ENCODE measurements around the gene DLGAP3.

Gene DLGAP3

GRCh38 chr1:34868230-34869049 lies 61.0 kb downstream of the DLGAP3 start:
- in situ Hi-C loops (cut with MboI; ENCODE audit: low sequenced_read_pairs) = no loop called here

GRCh38 chr1:34867415-34867814 lies 62.0 kb downstream of the DLGAP3 start:
- in situ Hi-C loops (cut with MboI; ENCODE audit: low sequenced_read_pairs) = no loop called here

DNA sequence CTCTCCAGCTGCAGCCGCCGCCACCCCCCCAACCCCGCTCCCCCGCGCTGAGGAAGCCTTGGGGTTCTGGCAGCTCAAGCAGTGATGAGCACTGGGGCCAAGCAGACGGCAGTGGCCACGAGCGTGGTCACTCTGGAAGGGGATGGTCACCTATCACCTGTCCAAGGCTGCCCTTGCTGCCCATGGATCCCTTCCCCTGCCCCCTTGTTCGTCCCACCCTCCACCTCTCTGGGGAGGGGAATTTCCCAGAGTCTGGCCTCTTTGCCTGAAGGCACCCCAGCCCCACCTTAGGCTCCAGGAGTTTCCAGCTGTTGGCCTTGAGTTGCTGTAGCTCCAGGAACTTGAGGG lies 62.7 kb downstream of the DLGAP3 start:
- in situ Hi-C loops (cut with MboI; ENCODE audit: low sequenced_read_pairs) = no loop called here

- in situ Hi-C loops (cut with MboI; ENCODE audit: low sequenced_read_pairs) = no loop called here
These were observed 63.3 kb downstream of the DLGAP3 start for GRCh38 chr1:34865981-34866761.

DNA sequence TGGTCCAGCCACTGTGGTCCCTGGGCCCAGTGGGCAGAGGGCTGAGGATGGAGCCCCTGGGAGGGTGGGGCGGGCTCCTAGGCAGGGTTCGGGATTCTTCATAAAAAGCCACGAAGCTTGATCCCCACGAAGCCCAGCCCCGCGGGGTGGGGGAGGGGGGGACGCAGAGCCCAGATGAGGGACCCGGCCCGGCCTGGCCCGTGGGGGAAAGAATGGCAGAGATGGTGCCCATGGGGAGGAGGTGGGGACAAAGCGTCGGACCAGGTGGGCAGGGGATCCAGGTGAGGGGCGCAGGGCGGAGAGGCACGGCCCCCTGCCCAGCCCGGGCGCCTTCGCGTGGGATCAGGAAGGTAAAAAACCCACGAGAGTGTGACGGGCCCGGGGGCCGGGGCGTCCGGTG lies 63.9 kb downstream of the DLGAP3 start:
- in situ Hi-C loops (cut with MboI; ENCODE audit: low sequenced_read_pairs) = no loop called here

DNA sequence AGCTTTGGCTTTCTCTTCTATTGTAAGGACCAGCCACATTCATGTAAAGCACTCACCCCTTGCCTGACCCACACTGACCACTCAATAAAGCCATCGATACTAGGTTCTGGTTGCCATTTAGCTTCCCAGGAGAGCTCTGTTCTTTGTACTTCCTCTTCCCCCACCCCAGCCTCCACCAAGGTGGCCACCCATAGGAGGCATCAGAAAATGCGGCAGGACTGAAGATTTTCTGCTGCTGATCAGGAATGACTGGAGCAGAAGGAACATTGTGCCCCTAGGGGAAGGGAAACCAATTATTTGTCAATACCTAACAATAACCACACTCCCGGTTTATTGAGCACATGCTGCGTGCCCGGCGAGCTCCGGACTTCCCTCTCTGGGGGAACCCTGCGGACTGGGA lies 64.7 kb downstream of the DLGAP3 start:
- in situ Hi-C loops (cut with MboI; ENCODE audit: low sequenced_read_pairs) = no loop called here

DNA sequence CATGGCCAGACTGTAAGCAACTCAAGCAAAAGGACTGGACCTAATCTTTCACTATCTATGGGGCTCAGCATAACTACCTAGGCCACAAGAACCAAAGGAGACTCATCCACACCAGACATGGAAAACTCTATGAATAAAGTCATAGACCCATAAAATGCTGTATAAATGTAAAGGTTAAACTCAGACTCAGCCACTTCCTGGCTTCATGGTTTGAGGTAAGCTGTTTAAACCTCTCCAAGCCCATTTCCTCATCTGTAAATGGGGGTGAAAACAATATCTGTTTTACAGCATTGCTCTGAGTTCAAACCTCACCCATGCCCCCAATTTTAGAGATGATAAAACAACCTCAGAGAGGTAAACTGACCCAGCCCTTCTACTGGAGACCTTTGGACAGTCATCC lies 65.9 kb downstream of the DLGAP3 start:
- in situ Hi-C loops (cut with MboI; ENCODE audit: low sequenced_read_pairs) = no loop called here

GRCh38 chr1:34859446-34860200 lies 69.8 kb downstream of the DLGAP3 start, which contains the start of gene SMIM12:
TSS of gene SMIM12 (minus strand) at chr1:34859749. CDS start at chr1:34855977, 3,772 bp downstream.
- in situ Hi-C loops (cut with MboI; ENCODE audit: low sequenced_read_pairs) = no loop called here

GRCh38 chr1:34858901-34859445 lies 70.5 kb downstream of the DLGAP3 start:
- in situ Hi-C loops (cut with MboI; ENCODE audit: low sequenced_read_pairs) = no loop called here

- in situ Hi-C loops (cut with MboI; ENCODE audit: low sequenced_read_pairs) = no loop called here
These were observed 72.8 kb downstream of the DLGAP3 start for GRCh38 chr1:34856697-34857096.

DNA sequence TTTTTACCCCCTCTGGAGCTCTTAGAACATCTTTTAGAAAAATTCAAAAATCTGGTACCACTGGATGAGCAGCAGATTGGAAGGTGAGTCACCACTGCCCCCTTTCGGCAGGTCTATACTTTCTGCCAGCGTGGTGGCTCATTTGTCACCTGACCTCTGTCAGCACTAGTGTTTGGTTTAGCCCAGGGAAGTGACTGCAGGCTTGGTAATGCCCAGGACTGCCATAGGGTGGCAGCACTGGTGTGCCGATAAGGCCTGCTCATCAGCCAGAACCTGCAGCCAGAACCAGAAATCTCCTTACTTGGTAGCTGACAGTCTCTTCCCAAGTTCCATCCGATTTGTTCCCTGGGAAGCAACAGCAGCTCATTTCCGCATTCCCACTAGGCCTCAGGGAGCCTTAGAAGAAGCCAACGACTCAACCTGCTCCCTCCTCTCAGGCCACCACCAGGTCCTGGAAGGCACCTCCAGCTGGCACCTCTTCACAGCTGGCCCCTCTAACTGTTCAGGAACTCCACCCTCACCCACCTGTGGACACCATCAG lies 76.7 kb downstream of the DLGAP3 start:
- in situ Hi-C loops (cut with MboI; ENCODE audit: low sequenced_read_pairs) = no loop called here

DNA sequence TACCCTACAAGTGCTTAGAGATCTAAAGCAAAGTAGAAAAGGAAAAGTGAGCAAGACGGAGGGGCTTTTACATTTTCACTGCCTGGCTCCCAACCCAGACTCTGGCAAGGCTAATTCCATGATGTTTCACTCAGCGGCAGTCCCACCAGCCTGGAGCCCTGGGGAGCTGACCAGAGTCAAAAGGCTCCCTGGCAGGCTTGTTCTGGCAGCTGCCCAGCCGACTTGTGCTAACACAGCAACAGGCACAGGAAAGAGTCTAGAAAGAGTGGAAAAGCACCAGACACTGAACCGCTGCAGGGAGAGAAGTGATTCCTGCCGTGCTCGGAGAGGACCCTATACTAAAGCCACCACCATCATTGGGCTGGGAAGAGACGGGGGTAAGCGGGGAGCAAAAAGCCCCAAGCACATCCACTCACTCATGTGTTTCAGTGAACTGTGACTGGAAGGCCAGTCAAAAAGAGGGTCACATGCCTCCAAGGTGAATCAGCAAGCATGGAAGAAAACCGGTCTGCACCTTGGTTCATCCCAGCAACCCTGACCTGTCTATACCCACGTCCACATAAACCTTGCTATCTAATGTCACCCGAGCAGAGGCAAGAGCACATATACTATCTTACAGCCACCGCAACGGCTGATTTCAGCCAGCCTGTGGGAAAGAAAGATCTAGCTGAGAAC lies 77.9 kb downstream of the DLGAP3 start:
- in situ Hi-C loops (cut with MboI; ENCODE audit: low sequenced_read_pairs) = no loop called here

DNA sequence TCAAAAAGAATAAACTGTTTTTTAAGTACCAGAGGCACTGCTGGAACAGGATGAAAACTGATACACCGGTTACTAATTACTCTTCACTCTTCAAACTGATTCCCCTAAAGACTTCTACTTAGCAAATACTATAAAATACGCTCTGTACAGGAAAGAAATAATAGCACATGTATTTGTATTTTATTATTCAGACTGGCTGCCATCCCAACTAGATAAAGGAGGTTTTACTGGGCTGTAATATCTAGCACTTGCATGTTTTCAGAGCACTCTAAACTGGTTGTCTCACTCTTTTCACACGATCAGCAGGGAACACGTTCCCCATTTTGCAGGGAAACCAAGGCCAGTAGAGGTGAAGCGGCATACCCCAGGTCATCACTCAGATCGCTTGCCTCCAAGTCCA lies 79.1 kb downstream of the DLGAP3 start:
- in situ Hi-C loops (cut with MboI; ENCODE audit: low sequenced_read_pairs) = no loop called here

GRCh38 chr1:34847094-34847493 lies 82.4 kb downstream of the DLGAP3 start:
- in situ Hi-C loops (cut with MboI; ENCODE audit: low sequenced_read_pairs) = no loop called here

- in situ Hi-C loops (cut with MboI; ENCODE audit: low sequenced_read_pairs) = no loop called here
These were observed 83.2 kb downstream of the DLGAP3 start for GRCh38 chr1:34846265-34846664.

DNA sequence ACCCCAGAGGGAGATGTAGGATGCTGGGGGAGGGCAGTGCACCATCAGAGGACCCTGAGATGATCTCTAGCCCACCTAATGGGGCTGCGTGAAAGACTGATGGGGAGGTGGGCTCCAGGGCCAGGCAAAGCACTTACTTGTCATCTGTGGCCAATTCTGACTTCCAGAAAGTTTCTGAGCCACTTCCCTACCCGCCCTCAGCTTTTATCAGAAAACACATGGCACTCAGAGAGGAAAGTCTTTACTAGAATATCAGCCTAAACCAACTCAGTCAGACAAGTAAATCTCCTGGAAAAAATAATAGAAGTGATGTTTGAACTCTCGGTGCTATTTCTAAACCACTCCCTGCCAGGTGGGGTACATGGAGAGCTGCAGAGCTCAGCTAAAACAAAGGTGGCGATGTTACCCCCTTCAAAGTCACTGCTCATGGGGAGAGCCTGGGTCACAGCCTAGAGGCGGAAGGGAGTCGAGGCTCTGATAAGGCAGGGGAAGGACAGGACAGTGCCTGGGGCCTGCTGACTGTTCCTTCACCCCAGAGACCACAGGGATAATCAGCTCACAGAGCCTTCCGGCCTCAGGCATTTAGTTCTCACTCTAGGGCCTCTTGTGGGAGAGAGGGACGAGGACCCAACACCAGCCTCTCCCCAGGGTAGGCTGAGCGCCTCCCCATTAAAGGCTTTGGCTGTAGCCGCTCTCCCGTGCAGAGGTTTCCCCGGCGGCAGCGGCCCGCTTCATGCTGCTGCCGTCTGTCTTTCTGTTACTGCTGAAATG lies 84.1 kb downstream of the DLGAP3 start:
- in situ Hi-C loops (cut with MboI; ENCODE audit: low sequenced_read_pairs) = no loop called here

DNA sequence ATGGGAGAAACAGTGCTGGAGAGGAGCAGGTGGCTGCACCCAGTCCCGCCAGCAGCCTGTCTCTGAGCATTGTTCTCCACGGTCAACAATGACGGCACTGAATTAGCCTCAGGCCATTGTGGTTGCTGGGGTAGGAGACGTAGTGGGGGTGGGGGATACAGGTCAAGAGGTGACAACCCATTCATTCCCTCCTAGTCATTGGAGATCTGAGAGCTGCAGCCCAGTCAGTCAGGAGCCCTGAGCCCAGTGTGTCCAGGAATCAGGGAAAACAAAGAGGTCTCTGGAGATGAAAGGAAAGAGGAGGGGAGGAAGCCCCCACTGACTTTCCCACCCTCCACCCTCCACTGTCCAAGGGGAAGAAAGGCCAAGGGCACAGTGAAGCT lies 85.2 kb downstream of the DLGAP3 start:
- in situ Hi-C loops (cut with MboI; ENCODE audit: low sequenced_read_pairs) = no loop called here

- in situ Hi-C loops (cut with MboI; ENCODE audit: low sequenced_read_pairs) = no loop called here
These were observed 85.8 kb downstream of the DLGAP3 start for GRCh38 chr1:34843392-34844251.

DNA sequence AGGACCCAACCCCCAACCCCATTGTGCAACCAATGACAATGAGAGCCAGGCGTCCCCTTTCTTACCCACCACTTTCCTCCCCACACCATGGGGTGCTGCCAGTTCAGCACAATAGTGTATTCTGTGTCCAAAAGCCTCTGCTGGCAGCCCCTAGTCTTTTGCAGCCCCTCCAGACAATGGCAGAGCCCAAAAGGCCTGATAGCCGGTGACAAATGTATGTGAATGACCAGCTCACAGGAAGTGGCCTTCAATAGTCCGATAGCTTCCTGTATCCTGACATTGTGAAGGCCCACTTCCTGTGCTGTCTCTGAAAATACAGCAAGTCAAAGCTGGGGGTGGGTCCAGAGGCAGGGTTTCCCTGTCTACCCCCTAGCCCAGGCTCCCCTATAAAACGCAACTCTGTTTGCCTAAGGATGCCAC lies 86.5 kb downstream of the DLGAP3 start:
- in situ Hi-C loops (cut with MboI; ENCODE audit: low sequenced_read_pairs) = no loop called here
